ENCODE results near the gene HNRNPUL2.

GRCh38 chr11:62671236-62671607 is 56.0 kb downstream of the HNRNPUL2 start:
- TF ChIP-seq CTCF (IDR thresholded peaks at IDR 0.05): no peak
- TF ChIP-seq POLR2A (IDR thresholded peaks at IDR 0.05): no peak
